Measurements from ENCODE around the gene ESR1. TPM values are rescaled to one million over a fixed set of nuclear protein-coding genes. Genes with fewer than 3 reads are reported as not detected.
"Not testable (repeated sequence)": the region's sequence is repeated elsewhere in the genome, so short reads cannot be mapped to it uniquely, and the experiment has no call there.

Gene ESR1
- total and polyA plus RNA-seq, 9 donors: 6.6 to 44.5 (median 18.5) TPM

GRCh38 chr6:152012227-152012626 is 204.7 kb downstream of the ESR1 start:
- no peak for DNase-seq
- Histone ChIP-seq H3K4me3 (no peak overlapping the region), H3K27ac (no peak overlapping the region), H3K36me3 (no peaks in the 10 kb centered on the region), H3K4me1 (ENCODE audit: insufficient read depth) (no peaks in the 10 kb centered on the region), H3K9me3 (no peaks in the 10 kb centered on the region), H3K27me3 (no peaks in the 10 kb centered on the region)
- TF ChIP-seq EP300 (IDR thresholded peaks at IDR 0.05) (no peak), CTCF (IDR thresholded peaks at IDR 0.05) (no peak), POLR2A (IDR thresholded peaks at IDR 0.05) (no peak)
- intact Hi-C loops (cut with DNase I): no loop called here
- WGBS, 3 donors: 90 to 97% (median 92%) methylated on average over 2 of the region's 2 CpGs

GRCh38 chr6:152018876-152019275 is 211.4 kb downstream of the ESR1 start:
- intact Hi-C loops (cut with DNase I): no loop called here
- no peaks in the 10 kb centered on the region for H3K4me1 ChIP-seq (ENCODE audit: insufficient read depth)
- H3K27ac ChIP-seq: no peak overlapping the region
- no peaks in the 10 kb centered on the region for H3K36me3 ChIP-seq
- H3K27me3 ChIP-seq: no peaks in the 10 kb centered on the region
- H3K9me3 ChIP-seq: no peaks in the 10 kb centered on the region
- TF ChIP-seq CTCF (IDR thresholded peaks at IDR 0.05) (no peak), EP300 (IDR thresholded peaks at IDR 0.05) (no peak), POLR2A (IDR thresholded peaks at IDR 0.05) (no peak)
- no peak overlapping the region for H3K4me3 ChIP-seq
- DNase-seq: no peak

GRCh38 chr6:152022303-152022702 is 214.8 kb downstream of the ESR1 start:
- Histone ChIP-seq H3K27me3 (no peaks in the 10 kb centered on the region), H3K27ac (no peak overlapping the region), H3K4me1 (ENCODE audit: insufficient read depth) (no peaks in the 10 kb centered on the region), H3K4me3 (no peak overlapping the region), H3K9me3 (no peaks in the 10 kb centered on the region), H3K36me3 (no peaks in the 10 kb centered on the region)
- no peak for TF ChIP-seq CTCF (IDR thresholded peaks at IDR 0.05)
- no peak for TF ChIP-seq EP300 (IDR thresholded peaks at IDR 0.05)
- no peak for TF ChIP-seq POLR2A (IDR thresholded peaks at IDR 0.05)
- DNase-seq: no peak
- intact Hi-C loops (cut with DNase I): no loop called here
- WGBS, 3 donors: 93 to 99% (median 95%) methylated on average over 4 of the region's 4 CpGs

- H3K27ac ChIP-seq: no peak overlapping the region
- intact Hi-C loops (cut with DNase I): no loop called here
- no peak for DNase-seq
- no peak overlapping the region for H3K4me3 ChIP-seq
- no peaks in the 10 kb centered on the region for H3K4me1 ChIP-seq (ENCODE audit: insufficient read depth)
- no peak for TF ChIP-seq EP300 (IDR thresholded peaks at IDR 0.05)
- TF ChIP-seq POLR2A (IDR thresholded peaks at IDR 0.05): no peak
- no peaks in the 10 kb centered on the region for H3K9me3 ChIP-seq
- no peaks in the 10 kb centered on the region for H3K36me3 ChIP-seq
- 70 to 95% (median 94%) methylated on average over 2 of the region's 2 CpGs for WGBS, 3 donors
- no peaks in the 10 kb centered on the region for H3K27me3 ChIP-seq
These were observed 216.1 kb downstream of the ESR1 start for GRCh38 chr6:152023613-152024012.

- no peak overlapping the region for H3K27ac ChIP-seq
- no peak overlapping the region for H3K4me3 ChIP-seq
- DNase-seq: no peak
- H3K36me3 ChIP-seq: no peaks in the 10 kb centered on the region
- no peak for TF ChIP-seq CTCF (IDR thresholded peaks at IDR 0.05)
- no peak for TF ChIP-seq EP300 (IDR thresholded peaks at IDR 0.05)
- no peak for TF ChIP-seq POLR2A (IDR thresholded peaks at IDR 0.05)
- H3K27me3 ChIP-seq: no peaks in the 10 kb centered on the region
- intact Hi-C loops (cut with DNase I): no loop called here
- H3K9me3 ChIP-seq: no peaks in the 10 kb centered on the region
- H3K4me1 ChIP-seq (ENCODE audit: insufficient read depth): no peaks in the 10 kb centered on the region
- 21 to 36% (median 31%) methylated on average over 1 of the region's 1 CpG for WGBS, 3 donors
These were observed 218.8 kb downstream of the ESR1 start for GRCh38 chr6:152026291-152026690.

GRCh38 chr6:152026744-152027143 is 219.3 kb downstream of the ESR1 start:
- H3K27ac ChIP-seq; H3K9me3 ChIP-seq; H3K4me3 ChIP-seq; H3K4me1 ChIP-seq (ENCODE audit: insufficient read depth); intact Hi-C loops (cut with DNase I); DNase-seq; H3K27me3 ChIP-seq; H3K36me3 ChIP-seq: not testable (repeated sequence)
- WGBS, 3 donors: 95 to 98% (median 95%) methylated on average over 6 of the region's 6 CpGs

GRCh38 chr6:152033765-152034164 is 226.3 kb downstream of the ESR1 start:
- intact Hi-C loops (cut with DNase I); H3K9me3 ChIP-seq; H3K27me3 ChIP-seq; H3K4me3 ChIP-seq; H3K4me1 ChIP-seq (ENCODE audit: insufficient read depth); H3K36me3 ChIP-seq; DNase-seq; H3K27ac ChIP-seq: not testable (repeated sequence)
- WGBS, 3 donors: 94 to 97% (median 97%) methylated on average over 4 of the region's 4 CpGs
